Caco-2 (cell line): Measurements from ENCODE around the gene ZNF862. TPM values are rescaled to one million over a fixed set of nuclear protein-coding genes. Genes with fewer than 3 reads are reported as not detected.

Experiments
- BruUV-seq: library from RNA; stranded (reverse); fragments of 400-500 nt; replicated peaks from 2 replicates; lab custom pipeline; 2021; lab: Mats Ljungman, UMichigan
- CTCF ChIA-PET: fragments of 300-600 bp; sonication (Branson Sonifier 250); formaldehyde crosslinking; loops from one replicate; lab custom pipeline; 2022; ENCODE audit warnings: antibody characterized with exemption; lab: Charles Lee
- POLR2A ChIA-PET: fragments of 300-600 bp; sonication (Branson Sonifier 250); formaldehyde crosslinking; loops from one replicate; lab custom pipeline; 2022; ENCODE audit warnings: antibody characterized with exemption; lab: Charles Lee
- DNase-seq, 2 experiments: peaks; one replicate each; pipeline versions ENCODE4 v3.0.0 to v3.0.0-alpha.2; 2020 to 2022
- H3K27me3 ChIP-seq: replicated peaks from 2 replicates; pipeline ENCODE4 v1.6.0; 2011; ENCODE audit warnings: low read length; ENCODE audit not compliant: control insufficient read depth, insufficient read depth
- H3K36me3 ChIP-seq: 2 replicates; pipeline ENCODE4 v1.5.1; 2011; ENCODE audit warnings: low read length; ENCODE audit not compliant: control insufficient read depth, insufficient read depth
- H3K4me1 ChIP-seq: fragments of 250-450 bp; sonication (Bioruptor Pico); 2 replicates; pipeline ENCODE4 v1.5.1; 2020; ENCODE audit warnings: mild to moderate bottlenecking
- H3K4me3 ChIP-seq: 2 replicates; pipeline ENCODE4 v1.5.1; 2011; ENCODE audit warnings: low read depth, mild to moderate bottlenecking, control low read depth, low read length
- H3K9me3 ChIP-seq: fragments of 250-450 bp; sonication (Bioruptor Pico); 2 replicates; pipeline ENCODE4 v1.5.1; 2020; ENCODE audit warnings: mild to moderate bottlenecking, moderate library complexity
- H3K27ac Mint-ChIP-seq: one replicate; pipeline ENCODE4 v1.8.0; 2022; ENCODE audit warnings: mixed read lengths; ENCODE audit not compliant: unreplicated experiment
- H3K27me3 Mint-ChIP-seq: one replicate; pipeline ENCODE4 v1.8.0; 2022; ENCODE audit warnings: mixed read lengths; ENCODE audit not compliant: insufficient read depth, unreplicated experiment
- H3K36me3 Mint-ChIP-seq: one replicate; pipeline ENCODE4 v1.8.0; 2022; ENCODE audit warnings: mild to moderate bottlenecking, mixed read lengths; ENCODE audit not compliant: insufficient read depth, unreplicated experiment
- H3K4me1 Mint-ChIP-seq: one replicate; pipeline ENCODE4 v1.8.0; 2022; ENCODE audit warnings: low read depth, mixed read lengths; ENCODE audit not compliant: unreplicated experiment
- H3K4me3 Mint-ChIP-seq: one replicate; pipeline ENCODE4 v1.8.0; 2022; ENCODE audit warnings: mild to moderate bottlenecking, moderate library complexity, mixed read lengths; ENCODE audit not compliant: unreplicated experiment
- H3K9me3 Mint-ChIP-seq: one replicate; pipeline ENCODE4 v1.8.0; 2022; ENCODE audit warnings: mixed read lengths; ENCODE audit not compliant: unreplicated experiment
- CTCF ChIP-seq, 2 experiments: fragments of 200-600 bp in 1 of 2; IDR thresholded peaks; 1 replicate in 1 of 2; 2 replicates in 1 of 2; pipeline versions ENCODE4 v1.5.1 to v1.8.0; 2011 to 2022; ENCODE audit warnings: antibody characterized with exemption in 1 of 2, control low read depth in 1 of 2, inconsistent platforms in 1 of 2, low read depth in 1 of 2, low read length in 1 of 2, mild to moderate bottlenecking in 1 of 2, moderate library complexity in 1 of 2; ENCODE audit not compliant: insufficient read depth in 1 of 2, severe bottlenecking in 1 of 2, unreplicated experiment in 1 of 2
- intact Hi-C: fragments of 100-400 bp; cut with micrococcal nuclease; formaldehyde crosslinking; loops from one replicate; pipeline ENCODE4 v1.10.0; 2022; ENCODE audit not compliant: unreplicated experiment
- total RNA-seq: library from RNA; stranded (reverse); gene quantifications from 2 replicates; pipeline ENCODE4 v1.2.3, GENCODE V29; 2022

The ZNF862 gene
- total RNA-seq, 1 experiment from 2014 or later: 3.5 TPM

- no TSS peak for BruUV-seq
These were observed 28.1 kb downstream of the ZNF862 start for GRCh38 chr7:149866139-149866778.

GRCh38 chr7:149866779-149867447, 28.7 kb downstream of the ZNF862 start:
- DNase-seq: no peak
- Mint-ChIP-seq H3K27ac (no peak overlapping the region), H3K4me1 (no peaks in the 10 kb centered on the region), H3K9me3 (no peaks in the 10 kb centered on the region), H3K4me3 (no peak overlapping the region), H3K27me3 (peaks cover 4% of the 10 kb centered on the region), H3K36me3 (no peaks in the 10 kb centered on the region)
- Histone ChIP-seq H3K9me3 (no peaks in the 10 kb centered on the region), H3K4me1 (no peaks in the 10 kb centered on the region), H3K4me3 (no peak overlapping the region), H3K36me3 (no peaks in the 10 kb centered on the region), H3K27me3 (no peaks in the 10 kb centered on the region)
- intact Hi-C loops: no loop called here
- TF ChIP-seq CTCF (IDR thresholded peaks at IDR 0.05; ENCODE audit: insufficient read depth in 1 of 2, low read depth in 1 of 2, low read length in 1 of 2, severe bottlenecking in 1 of 2, unreplicated experiment in 1 of 2): no peak
- no TSS peak for BruUV-seq
- POLR2A ChIA-PET: no interaction called here
- CTCF ChIA-PET: no interaction called here

More at GRCh38 chr7:149866139-149866778, 28.1 kb downstream of the ZNF862 start:
- CTCF ChIA-PET: interaction anchor here (0.7 kb wide), 1 partner anchor 41 kb away, joined by 3 read pairs; no protein-coding TSS in a partner anchor
- Mint-ChIP-seq H3K4me3 (no peak overlapping the region), H3K4me1 (no peaks in the 10 kb centered on the region), H3K27me3 (peaks cover 4% of the 10 kb centered on the region), H3K36me3 (no peaks in the 10 kb centered on the region), H3K27ac (no peak overlapping the region), H3K9me3 (no peaks in the 10 kb centered on the region)
- POLR2A ChIA-PET: no interaction called here
- Histone ChIP-seq H3K4me3 (no peak overlapping the region), H3K9me3 (no peaks in the 10 kb centered on the region), H3K27me3 (no peaks in the 10 kb centered on the region), H3K4me1 (no peaks in the 10 kb centered on the region), H3K36me3 (no peaks in the 10 kb centered on the region)
- TF ChIP-seq CTCF (IDR thresholded peaks at IDR 0.05; ENCODE audit: insufficient read depth in 1 of 2, low read depth in 1 of 2, low read length in 1 of 2, severe bottlenecking in 1 of 2, unreplicated experiment in 1 of 2): no peak
- DNase-seq: no peak
- intact Hi-C loops: no loop called here

GRCh38 chr7:149867762-149868622, 29.8 kb downstream of the ZNF862 start:
- H3K36me3 Mint-ChIP-seq: peaks cover 2% of the 10 kb centered on the region
- BruUV-seq: no TSS peak
- H3K27me3 ChIP-seq: no peaks in the 10 kb centered on the region
- no peak overlapping the region for H3K27ac Mint-ChIP-seq
- H3K36me3 ChIP-seq: no peaks in the 10 kb centered on the region
- POLR2A ChIA-PET: no interaction called here
- no peak for TF ChIP-seq CTCF (IDR thresholded peaks at IDR 0.05; ENCODE audit: insufficient read depth in 1 of 2, low read depth in 1 of 2, low read length in 1 of 2, severe bottlenecking in 1 of 2, unreplicated experiment in 1 of 2)
- CTCF ChIA-PET: interaction anchor here (1.4 kb wide), 1 partner anchor 16 kb away, joined by 3 read pairs; no protein-coding TSS in a partner anchor
- peaks cover 5% of the 10 kb centered on the region for H3K4me1 Mint-ChIP-seq
- no peak overlapping the region for H3K4me3 ChIP-seq
- no peak for DNase-seq
- H3K9me3 Mint-ChIP-seq: no peaks in the 10 kb centered on the region
- intact Hi-C loops: no loop called here
- H3K4me3 Mint-ChIP-seq: no peak overlapping the region
- no peaks in the 10 kb centered on the region for H3K27me3 Mint-ChIP-seq
- 0 out of 2 replicates have a peak, but pooled peaks cover 3% of the 10 kb centered on the region for H3K4me1 ChIP-seq
- no peaks in the 10 kb centered on the region for H3K9me3 ChIP-seq
